GM21447 (cell line): ENCODE data around the gene COX4I2.
"Not testable (repeated sequence)": the region's sequence is repeated elsewhere in the genome, so short reads cannot be mapped to it uniquely, and the experiment has no call there.

Experiments
- ATAC-seq: cut with Tn5 transposase; IDR thresholded peaks from one replicate; pipeline ENCODE4 v1.9.1; 2021; ENCODE audit not compliant: unreplicated experiment

Gene COX4I2

GRCh38 chr20:31637660-31638059 is at the start of gene COX4I2:
COX4I2 (plus strand) TSS chr20:31637912; CDS start chr20:31639018, 1,106 bp downstream.
- ATAC-seq: no peak

- no peak for ATAC-seq
These were observed 46.9 kb upstream of the COX4I2 start for GRCh38 chr20:31590717-31591225.

DNA sequence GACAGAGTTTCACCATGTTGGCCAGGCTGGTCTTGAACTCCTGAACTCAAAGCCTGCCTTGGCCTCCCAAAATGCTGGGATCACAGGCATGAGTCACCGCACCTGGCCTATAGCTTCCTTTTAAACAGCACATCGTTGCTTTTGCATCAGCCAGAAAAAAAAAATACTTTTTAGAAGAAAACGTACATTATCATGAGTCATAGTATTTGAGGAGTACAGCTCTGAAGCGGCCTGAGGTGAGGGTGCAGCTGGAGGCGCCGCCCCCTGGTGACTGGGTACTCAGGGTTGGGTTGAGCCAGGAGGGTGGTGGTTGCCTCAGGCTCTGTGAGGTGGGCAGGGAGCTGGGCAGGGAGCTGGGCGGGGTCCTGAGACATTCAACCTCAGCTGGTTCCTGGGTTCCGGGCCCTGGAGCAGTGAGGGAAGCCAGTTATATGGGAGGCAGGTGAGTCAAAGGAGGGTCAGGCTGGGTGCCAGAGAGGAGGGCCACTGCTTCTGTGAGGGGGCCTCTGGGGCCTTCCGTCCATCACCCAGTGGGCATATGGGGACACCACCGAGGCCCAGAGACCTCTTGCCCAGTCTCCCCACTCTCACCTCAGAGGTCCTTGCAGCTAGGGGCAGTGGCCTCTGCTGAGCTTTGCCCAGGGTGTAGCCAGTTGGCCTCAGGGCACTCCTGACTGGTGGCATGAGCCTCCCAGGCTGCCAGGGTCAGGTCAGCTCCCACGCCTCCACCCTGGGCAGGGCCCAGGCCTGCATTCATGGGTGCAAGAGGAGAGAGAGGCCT is 44.3 kb upstream of the COX4I2 start:
- ATAC-seq: no peak

DNA sequence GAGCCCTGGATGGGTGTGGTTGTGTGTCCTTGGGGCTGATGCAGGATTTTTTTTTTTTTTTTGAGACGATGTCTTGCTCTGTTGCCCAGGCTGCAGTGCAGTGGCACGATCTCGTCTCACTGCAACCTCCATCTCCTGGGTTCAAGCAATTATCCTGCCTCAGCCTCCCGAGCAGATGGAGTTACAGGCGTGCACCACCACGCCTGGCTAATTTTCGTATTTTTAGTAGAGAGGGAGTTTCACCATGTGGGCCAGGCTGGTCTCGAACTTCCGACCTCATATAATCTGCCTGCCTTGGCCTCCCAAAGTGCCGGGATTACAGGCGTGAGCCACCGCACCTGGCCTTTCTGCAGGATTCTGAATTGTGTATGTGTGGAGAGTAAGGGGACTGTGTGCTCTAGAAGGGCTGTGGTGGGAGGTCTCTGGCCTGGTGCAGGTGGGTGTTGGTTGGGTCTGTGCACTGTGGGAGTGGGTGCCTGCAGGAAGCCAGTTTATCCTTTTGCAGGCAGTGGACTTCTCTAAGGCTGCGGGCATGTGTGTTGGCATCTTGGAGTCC is 43.6 kb upstream of the COX4I2 start:
- ATAC-seq: no peak

- no peak for ATAC-seq
These were observed 42.9 kb upstream of the COX4I2 start for GRCh38 chr20:31594558-31595379.

DNA sequence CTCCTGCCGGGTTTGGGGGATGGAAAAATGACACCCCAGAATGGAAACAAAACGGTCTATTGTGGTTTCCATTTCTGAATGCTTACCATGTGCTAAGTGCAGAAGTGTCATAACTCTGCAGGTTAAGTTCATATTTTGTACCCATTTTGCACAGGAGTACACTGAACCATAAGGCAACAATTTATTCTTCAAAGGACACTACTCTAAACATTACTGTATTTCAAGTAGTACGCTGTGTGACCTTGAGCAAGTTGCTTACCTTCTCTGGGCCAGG is 42.4 kb upstream of the COX4I2 start:
- ATAC-seq: no peak

- no peak for ATAC-seq
These were observed 41.9 kb upstream of the COX4I2 start for GRCh38 chr20:31595654-31596411.

- not testable (repeated sequence) for ATAC-seq
These were observed 41.3 kb upstream of the COX4I2 start for GRCh38 chr20:31596412-31596715.

GRCh38 chr20:31596831-31597480 is 40.8 kb upstream of the COX4I2 start:
- no peak for ATAC-seq

- ATAC-seq: no peak
These were observed 40.2 kb upstream of the COX4I2 start for GRCh38 chr20:31597481-31597855.

GRCh38 chr20:31602431-31602778 is 35.3 kb upstream of the COX4I2 start:
- ATAC-seq: no peak

DNA sequence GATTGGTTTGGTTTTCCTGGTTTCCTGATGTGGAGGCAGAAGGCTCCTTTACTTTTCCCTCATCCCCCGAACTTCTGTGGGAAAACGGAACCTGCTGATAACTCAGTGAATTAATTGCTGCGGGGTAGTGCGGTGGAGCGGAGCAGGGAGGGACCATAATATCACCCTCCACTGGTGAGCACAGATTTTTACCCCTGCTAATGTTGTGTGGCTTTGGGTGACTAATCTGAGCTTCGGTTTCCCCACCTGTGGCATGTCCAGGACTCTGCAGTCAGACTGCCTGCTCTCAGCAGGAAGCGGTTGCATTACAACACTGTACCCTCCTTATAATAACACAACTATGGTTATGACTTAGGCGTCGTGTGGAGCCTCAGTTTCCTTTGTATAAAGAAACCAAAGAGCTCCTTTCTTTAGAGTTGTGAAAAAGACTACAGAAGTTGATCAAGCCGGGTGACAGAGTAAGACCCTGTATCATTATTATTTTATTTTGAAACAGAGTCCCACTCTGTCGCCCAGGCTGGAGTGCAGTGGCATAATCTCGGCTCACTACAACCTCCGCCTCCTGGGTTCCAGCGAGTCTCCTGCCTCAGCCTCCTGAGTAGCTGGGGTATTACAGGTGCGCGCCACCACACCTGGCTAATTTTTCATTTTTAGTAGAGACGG is 34.8 kb upstream of the COX4I2 start:
- peak; percentile 58 for ATAC-seq

- ATAC-seq: peak; percentile 44
These were observed 33.7 kb upstream of the COX4I2 start for GRCh38 chr20:31603822-31604566.

GRCh38 chr20:31604567-31605030 is 33.1 kb upstream of the COX4I2 start:
- no peak for ATAC-seq

DNA sequence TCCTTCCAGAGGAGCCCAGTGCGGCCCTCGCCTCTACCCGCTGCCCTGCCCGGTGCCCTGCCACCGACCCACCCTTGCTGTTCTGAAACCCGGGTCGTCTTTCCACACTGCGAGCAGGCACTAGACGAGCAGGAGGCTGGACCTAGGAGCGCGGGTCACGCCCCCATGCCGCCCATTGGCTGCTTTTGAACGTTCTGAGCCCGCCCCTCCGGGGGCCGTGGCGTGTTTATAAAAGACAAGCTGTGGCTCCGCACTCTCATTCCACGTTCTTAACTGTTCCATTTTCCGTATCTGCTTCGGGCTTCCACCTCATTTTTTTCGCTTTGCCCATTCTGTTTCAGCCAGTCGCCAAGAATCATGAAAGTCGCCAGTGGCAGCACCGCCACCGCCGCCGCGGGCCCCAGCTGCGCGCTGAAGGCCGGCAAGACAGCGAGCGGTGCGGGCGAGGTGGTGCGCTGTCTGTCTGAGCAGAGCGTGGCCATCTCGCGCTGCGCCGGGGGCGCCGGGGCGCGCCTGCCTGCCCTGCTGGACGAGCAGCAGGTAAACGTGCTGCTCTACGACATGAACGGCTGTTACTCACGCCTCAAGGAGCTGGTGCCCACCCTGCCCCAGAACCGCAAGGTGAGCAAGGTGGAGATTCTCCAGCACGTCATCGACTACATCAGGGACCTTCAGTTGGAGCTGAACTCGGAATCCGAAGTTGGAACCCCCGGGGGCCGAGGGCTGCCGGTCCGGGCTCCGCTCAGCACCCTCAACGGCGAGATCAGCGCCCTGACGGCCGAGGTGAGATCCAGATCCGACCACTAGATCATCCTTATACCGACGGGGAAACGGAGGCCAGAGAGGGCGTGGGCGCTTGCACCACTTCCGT is 32.4 kb upstream of the COX4I2 start, which contains the start of gene ID1:
TSS of gene ID1 (plus strand) at position 259 of the 871 bp plus-strand sequence. CDS start at position 358, 99 bp downstream.
- ATAC-seq: peak; percentile 78

GRCh38 chr20:31605902-31606803 is 31.6 kb upstream of the COX4I2 start:
- ATAC-seq: no peak

DNA sequence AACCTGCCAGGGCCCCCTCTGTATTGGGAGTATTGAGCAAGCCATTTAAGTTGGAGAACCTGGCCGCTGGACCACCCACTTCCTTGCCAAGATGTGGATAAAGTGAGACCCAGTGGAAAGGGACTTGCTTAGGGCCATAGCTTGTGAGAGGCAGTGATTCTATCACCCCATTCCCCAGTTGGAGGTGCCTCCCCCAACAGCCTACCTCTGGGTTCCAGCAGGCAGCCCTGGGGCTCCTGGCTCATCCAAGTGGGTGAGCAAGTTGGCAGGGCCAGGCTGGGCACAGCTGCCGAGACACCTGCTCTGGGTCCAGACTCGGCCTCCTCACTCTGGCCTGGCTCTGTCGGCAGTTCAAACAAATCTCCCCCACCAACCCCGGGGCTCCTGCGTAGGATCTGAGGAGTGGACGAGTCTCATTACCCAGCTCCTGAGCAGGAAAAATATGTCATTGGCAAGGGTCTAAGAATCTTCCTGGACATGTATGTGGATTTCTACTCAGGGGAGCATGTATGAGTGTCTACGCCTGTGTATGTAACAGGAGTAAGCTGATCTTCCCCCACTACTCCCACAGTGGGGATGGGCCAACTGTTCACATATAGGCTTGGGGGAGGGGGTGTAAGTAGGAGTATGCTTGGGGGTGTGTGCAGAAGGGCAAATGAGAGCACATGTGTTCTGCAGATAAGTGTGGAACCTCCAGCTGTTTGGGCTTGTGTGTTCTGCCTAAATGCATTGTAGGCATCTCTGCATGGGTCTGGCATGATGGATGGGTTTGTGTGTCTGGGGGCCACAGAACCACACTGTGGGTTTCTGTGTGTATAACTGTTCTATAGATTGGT is 30.7 kb upstream of the COX4I2 start:
- ATAC-seq: no peak
